AG04450 (cell line): Measurements from ENCODE around the gene TCTN1. TPM values are rescaled to one million over a fixed set of nuclear protein-coding genes. Genes with fewer than 3 reads are reported as not detected.
A peak's percentile ranks its signal among the peaks of the same experiment; 100 is the strongest.
"Not testable (repeated sequence)": the region's sequence is repeated elsewhere in the genome, so short reads cannot be mapped to it uniquely, and the experiment has no call there.

Source experiments
- CTCF ChIA-PET: fragments of 300-600, 350-600 bp; formaldehyde crosslinking; extraction: SDS; loops from one replicate; lab custom pipeline; 2022; ENCODE audit warnings: antibody characterized with exemption, inconsistent platforms; lab: Charles Lee
- POLR2A ChIA-PET: fragments of 350-600 bp; formaldehyde crosslinking; extraction: SDS; loops from one replicate; lab custom pipeline; 2021; ENCODE audit warnings: antibody characterized with exemption, inconsistent platforms; lab: Yijun Ruan, JAX
- DNase-seq: peaks from one replicate; pipeline ENCODE4 v3.0.0-alpha.2; 2011; ENCODE audit warnings: low read depth, low spot score
- H3K27ac ChIP-seq: one replicate; pipeline ENCODE4 v1.5.1; 2012; ENCODE audit warnings: low read depth, low read length, control low read depth
- H3K27me3 ChIP-seq: one replicate; pipeline ENCODE4 v1.6.0; 2012; ENCODE audit warnings: low read length; ENCODE audit not compliant: control insufficient read depth, insufficient read depth
- H3K4me3 ChIP-seq: 2 replicates; pipeline ENCODE4 v1.5.1; 2011; ENCODE audit warnings: mild to moderate bottlenecking, low read depth, low read length, control low read depth
- H3K9me3 ChIP-seq: 2 replicates; pipeline ENCODE4 v1.5.1; 2012; ENCODE audit warnings: low read length; ENCODE audit not compliant: control insufficient read depth, insufficient read depth
- polyA plus RNA-seq: library from polyadenylated mRNA; depleted of rRNA; stranded (reverse); fragments of >200 nt; gene quantifications from 2 replicates; pipeline ENCODE4 v1.2.3, GENCODE V29; 2011
- TF ChIP-seq, protein P1 (sequence below): IDR thresholded peaks from 2 replicates; pipeline ENCODE4 v1.5.1; 2011; ENCODE audit warnings: low read depth, low read length, control low read depth, inconsistent platforms

The TCTN1 gene
- polyA plus RNA-seq, 1 experiment = 35.4 TPM

DNA sequence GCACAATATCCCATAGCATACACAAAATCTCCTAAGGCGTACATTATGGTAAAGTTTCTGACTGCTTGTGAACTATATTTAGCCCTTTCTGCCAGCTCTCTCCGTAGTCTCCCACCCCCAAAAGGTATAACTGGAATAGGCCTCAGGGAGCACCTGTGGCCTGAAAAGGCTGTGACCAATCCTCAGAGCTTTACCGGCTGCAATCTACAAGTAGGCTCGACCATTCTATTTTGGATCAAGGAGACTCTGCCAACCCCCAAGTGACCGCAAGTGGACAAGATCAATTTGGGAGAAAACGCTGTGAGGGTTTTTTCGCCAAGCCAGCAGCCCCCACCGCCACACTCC, 32.0 kb upstream of the TCTN1 start:
- ChIA-PET CTCF (interaction anchor here (0.6 to 1.0 kb wide), 2 partner anchors 19 to 20 kb away, joined by 4 read pairs; no protein-coding TSS in a partner anchor), POLR2A (no interaction called here)
- no peaks in the 10 kb centered on the region for H3K27me3 ChIP-seq
- no peak for DNase-seq
- H3K27ac ChIP-seq = no peak overlapping the region
- H3K9me3 ChIP-seq = peaks cover 3% of the 10 kb centered on the region; the same call in 1 of the 2 replicates
- TF ChIP-seq, protein P1, sequence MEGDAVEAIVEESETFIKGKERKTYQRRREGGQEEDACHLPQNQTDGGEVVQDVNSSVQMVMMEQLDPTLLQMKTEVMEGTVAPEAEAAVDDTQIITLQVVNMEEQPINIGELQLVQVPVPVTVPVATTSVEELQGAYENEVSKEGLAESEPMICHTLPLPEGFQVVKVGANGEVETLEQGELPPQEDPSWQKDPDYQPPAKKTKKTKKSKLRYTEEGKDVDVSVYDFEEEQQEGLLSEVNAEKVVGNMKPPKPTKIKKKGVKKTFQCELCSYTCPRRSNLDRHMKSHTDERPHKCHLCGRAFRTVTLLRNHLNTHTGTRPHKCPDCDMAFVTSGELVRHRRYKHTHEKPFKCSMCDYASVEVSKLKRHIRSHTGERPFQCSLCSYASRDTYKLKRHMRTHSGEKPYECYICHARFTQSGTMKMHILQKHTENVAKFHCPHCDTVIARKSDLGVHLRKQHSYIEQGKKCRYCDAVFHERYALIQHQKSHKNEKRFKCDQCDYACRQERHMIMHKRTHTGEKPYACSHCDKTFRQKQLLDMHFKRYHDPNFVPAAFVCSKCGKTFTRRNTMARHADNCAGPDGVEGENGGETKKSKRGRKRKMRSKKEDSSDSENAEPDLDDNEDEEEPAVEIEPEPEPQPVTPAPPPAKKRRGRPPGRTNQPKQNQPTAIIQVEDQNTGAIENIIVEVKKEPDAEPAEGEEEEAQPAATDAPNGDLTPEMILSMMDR = no peak
- H3K4me3 ChIP-seq = peak overlapping the region; percentile 93

DNA sequence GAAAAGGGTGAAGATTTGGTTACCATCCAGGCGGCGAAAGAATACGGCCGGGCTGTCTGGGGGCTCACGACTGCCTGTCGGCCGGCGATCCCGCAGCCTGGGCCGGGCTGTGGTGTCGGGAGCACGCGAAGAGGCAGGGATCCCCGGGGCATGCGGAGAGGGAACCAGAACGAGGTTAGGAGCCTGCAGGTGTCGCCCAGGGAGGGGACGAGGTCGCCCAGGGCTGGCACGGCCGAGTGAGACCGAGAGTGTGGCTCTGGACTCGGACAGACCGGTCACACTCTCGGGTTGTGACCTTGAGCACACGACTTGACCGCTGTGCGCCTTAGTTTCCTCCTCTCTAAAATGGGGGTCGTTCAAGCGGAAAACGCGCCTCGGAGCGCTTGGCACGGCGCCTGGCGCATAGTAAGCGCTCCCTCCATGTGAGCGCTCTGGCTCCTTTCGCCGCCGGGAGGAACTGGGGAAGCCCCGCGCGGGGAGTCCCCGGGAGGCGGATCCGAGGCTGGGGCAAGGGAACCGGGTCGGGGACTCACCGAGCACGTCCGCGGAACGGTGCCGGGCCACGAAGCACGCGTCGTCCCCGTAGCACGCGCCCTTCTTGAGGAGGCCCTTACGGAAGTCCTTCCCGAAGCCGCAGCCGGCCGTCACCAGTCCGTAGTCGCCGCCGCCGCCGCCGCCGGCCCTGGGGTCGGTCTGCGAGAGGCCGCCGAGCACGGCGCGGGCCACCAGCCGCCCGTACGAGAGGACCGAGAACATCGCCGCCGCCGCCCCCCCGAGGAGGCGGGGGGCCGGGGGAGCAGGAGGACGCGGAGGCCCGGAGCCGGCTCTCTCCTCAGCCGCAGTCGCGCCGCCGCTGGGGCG, 31.4 kb upstream of the TCTN1 start:
- CTCF ChIA-PET = interaction anchor here (1.0 kb wide), 1 partner anchor 20 kb away, joined by 4 read pairs; no protein-coding TSS in a partner anchor
- Histone ChIP-seq H3K9me3 (peaks cover 3% of the 10 kb centered on the region; the same call in 1 of the 2 replicates), H3K4me3 (peak overlapping the region; percentile 93), H3K27ac (peak overlapping the region; percentile 21), H3K27me3 (no peaks in the 10 kb centered on the region)
- no peak for DNase-seq
- TF ChIP-seq, protein P1 = no peak
- POLR2A ChIA-PET = no interaction called here

DNA sequence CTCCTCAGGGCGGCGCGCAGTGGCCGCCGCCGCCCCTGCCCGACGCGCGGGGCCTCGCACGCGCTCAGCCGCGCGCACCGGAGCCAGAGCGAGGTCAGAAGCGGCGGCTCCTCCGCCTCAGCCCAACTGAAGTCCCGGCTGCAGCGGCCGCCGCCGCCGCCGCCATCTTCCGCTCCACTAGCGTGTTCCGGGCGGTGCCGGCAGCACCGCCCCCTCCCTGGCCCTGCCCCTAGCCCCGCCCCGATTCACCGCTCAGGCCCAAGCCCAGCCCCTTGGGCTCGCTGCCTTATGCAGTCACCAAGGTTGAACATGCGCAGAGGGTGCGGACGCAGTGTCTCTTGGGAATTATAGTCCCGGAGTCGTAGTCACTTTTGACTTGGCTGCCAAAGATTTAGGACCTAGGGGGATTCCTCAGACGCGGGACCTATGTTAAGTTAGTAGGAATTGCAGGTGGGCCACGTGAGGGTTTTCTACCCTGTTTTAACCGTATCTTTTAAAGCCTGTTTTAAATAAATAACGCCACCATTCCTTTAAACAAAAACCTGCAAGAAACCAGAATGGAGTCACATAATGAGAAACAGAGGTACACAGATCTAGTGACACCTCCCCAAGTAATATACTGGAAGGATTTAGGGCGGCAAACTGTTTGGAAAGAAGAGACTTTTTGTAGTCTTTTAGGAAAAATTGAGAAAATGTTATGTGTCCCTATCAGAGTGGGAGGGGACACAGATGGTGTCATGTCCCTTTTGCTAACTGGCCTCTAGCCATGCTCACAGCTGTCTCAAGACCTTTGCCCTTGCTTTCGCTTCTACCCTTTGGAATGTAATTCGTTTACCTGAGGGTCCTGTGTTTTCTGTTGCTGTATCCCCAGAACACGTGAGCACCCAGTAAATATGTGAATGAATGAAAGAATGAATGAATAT, 30.5 kb upstream of the TCTN1 start, which contains the start of gene PPTC7:
Gene PPTC7, minus strand, starts transcription at position 182 of the 923 bp plus-strand sequence. CDS start 287 bp downstream, outside the sequence.
- peak; percentile 85 for DNase-seq
- POLR2A ChIA-PET = no interaction called here
- Histone ChIP-seq H3K4me3 (peak within 1 kb of the TSS; percentile 93), H3K9me3 (peaks cover 3% of the 10 kb centered on the region; the same call in 1 of the 2 replicates), H3K27me3 (no peaks in the 10 kb centered on the region), H3K27ac (peak within 1 kb of the TSS; percentile 21)
- CTCF ChIA-PET = interaction anchor here (2.1 kb wide), 1 partner anchor 16 kb away, joined by 5 read pairs; no protein-coding TSS in a partner anchor
- TF ChIP-seq, protein P1 = no peak

DNA sequence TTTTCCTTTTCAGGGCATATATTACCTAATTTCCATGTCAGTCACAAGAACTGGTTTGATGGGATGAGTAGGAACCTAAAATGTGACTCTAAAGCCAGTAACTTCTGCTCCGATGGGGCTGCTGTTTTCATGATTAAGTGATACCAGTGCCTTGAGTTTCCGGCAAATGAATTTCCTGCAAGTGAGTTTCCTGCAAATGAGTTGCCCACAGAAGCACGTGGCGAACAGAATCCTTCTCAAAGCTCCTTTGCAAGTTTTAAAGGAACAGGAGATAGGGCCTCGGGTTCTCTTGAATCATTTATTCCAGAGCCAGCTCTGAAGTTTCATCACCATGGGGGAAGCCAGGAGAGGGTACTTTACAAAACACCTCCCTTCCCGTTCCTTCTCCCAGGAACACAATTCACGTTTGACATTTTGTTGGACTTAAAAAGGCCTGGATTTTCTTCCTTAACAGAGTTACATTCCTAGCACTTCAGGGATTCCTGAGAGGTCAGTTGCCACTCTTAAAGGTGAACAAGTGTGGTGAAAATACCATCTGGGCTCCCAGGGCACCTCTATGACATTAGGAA, 28.6 kb upstream of the TCTN1 start:
- POLR2A ChIA-PET = no interaction called here
- no peak overlapping the region for H3K27ac ChIP-seq

DNA sequence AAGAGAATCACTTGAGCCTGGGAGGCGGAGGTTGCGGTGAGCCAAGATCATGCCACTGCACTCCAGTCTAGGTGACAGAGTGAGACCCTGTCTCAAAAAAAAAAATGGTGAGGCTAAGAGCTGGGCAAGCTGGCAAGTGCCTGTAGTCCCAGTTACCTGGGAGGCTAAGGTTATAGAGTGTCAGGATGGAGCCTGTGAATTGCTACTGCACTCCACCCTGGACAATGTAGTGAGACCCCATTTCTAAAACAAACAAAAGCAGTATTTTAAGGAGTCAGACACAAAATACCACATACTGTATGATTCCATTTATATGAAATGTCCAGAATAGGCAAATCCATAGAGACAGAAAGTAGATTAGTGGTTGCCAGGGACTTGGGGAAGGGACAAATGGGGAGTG, 26.8 kb upstream of the TCTN1 start:
- POLR2A ChIA-PET, H3K9me3 ChIP-seq, DNase-seq, H3K4me3 ChIP-seq, H3K27ac ChIP-seq, CTCF ChIA-PET, H3K27me3 ChIP-seq: not testable (repeated sequence)

More for the DNA sequence above, 28.6 kb upstream of the TCTN1 start:
- CTCF ChIA-PET = interaction anchor here (1.3 to 2.1 kb wide), 5 partner anchors 15 to 154 kb away, joined by 3 to 11 read pairs (median 5); partner anchors contain the start of gene ARPC3
- no peaks in the 10 kb centered on the region for H3K27me3 ChIP-seq
- DNase-seq = no peak
- H3K9me3 ChIP-seq = peaks cover 3% of the 10 kb centered on the region; the same call in 1 of the 2 replicates
- TF ChIP-seq, protein P1 = no peak
- no peak overlapping the region for H3K4me3 ChIP-seq
